HepG2 (cell line): Measurements from ENCODE around the gene RGS6. TPM values are rescaled to one million over a fixed set of nuclear protein-coding genes. Genes with fewer than 3 reads are reported as not detected.

Experiments
- ATAC-seq: fragments of 200-7000 bp; cut with Tn5 transposase; 3 replicates; pipeline ENCODE4 v1.9.1; 2020; ENCODE audit warnings: mild to moderate bottlenecking, moderate library complexity
- BruUV-seq: library from RNA; stranded (reverse); fragments of 400-500 nt; replicated peaks from 2 replicates; lab custom pipeline; 2021; lab: Mats Ljungman, UMichigan
- CTCF ChIA-PET: fragments of 300-600 bp; formaldehyde crosslinking; extraction: SDS; loops from one replicate; lab custom pipeline; 2021; ENCODE audit warnings: low total read pairs, inconsistent platforms, low intra/inter-chr PET ratio; lab: Yijun Ruan, JAX
- POLR2A ChIA-PET: fragments of 350-600 bp; sonication (Branson Sonifier 250); formaldehyde crosslinking; loops from one replicate; lab custom pipeline; 2020; ENCODE audit warnings: antibody characterized with exemption, inconsistent platforms; lab: Yijun Ruan, JAX
- DNase-seq: peaks from one replicate; pipeline ENCODE4 v3.0.0-alpha.2; 2015; ENCODE audit warnings: low spot score
- FAIRE-seq: peaks from 3 replicates; lab custom pipeline; 2011; peaks lifted over from hg19 to GRCh38; lab: Jason Lieb, UNC
- H2AFZ ChIP-seq: one replicate; pipeline ENCODE4 v1.6.1; 2011; ENCODE audit warnings: low read length, inconsistent platforms
- H3K27ac ChIP-seq: fragments of 300-600 bp; 3 replicates; pipeline ENCODE4 v1.8.0; 2011; ENCODE audit warnings: mixed run types, mild to moderate bottlenecking, mixed read lengths, low read length, inconsistent platforms; ENCODE audit not compliant: insufficient read depth; ENCODE audit errors: extremely low read length
- H3K27me3 ChIP-seq, 2 experiments: fragments of 200-600 bp in 1 of 2; 2 replicates in 1 of 2; 3 replicates in 1 of 2; pipeline versions ENCODE4 v1.6.0 to v1.8.0; 2011; ENCODE audit warnings: low read length in 2 of 2, mild to moderate bottlenecking in 2 of 2, moderate library complexity in 2 of 2, inconsistent platforms in 1 of 2; ENCODE audit not compliant: insufficient read depth in 2 of 2, control insufficient read depth in 1 of 2
- H3K36me3 ChIP-seq, 2 experiments: fragments of 200-600 bp in 1 of 2; replicated peaks in 1 of 2; 2 replicates in 1 of 2; 3 replicates in 1 of 2; pipeline versions ENCODE4 v1.5.1 to v1.8.0; 2011; ENCODE audit warnings: low read length in 2 of 2, inconsistent platforms in 1 of 2; ENCODE audit not compliant: insufficient read depth in 2 of 2, control insufficient read depth in 1 of 2
- H3K4me1 ChIP-seq: 2 replicates; pipeline ENCODE4 v1.5.1; 2012; ENCODE audit warnings: low read length, inconsistent platforms; ENCODE audit not compliant: insufficient read depth
- H3K4me2 ChIP-seq: 2 replicates; pipeline ENCODE4 v1.6.0; 2011; ENCODE audit warnings: low read depth, low read length, inconsistent platforms
- H3K4me3 ChIP-seq, 3 experiments: fragments of 200-600 bp in 1 of 3; sonication (generic), shearing (Covaris generic) in 1 of 3; replicated peaks in 1 of 3; 2 replicates each; pipeline ENCODE4 v1.5.1; 2011 to 2016; ENCODE audit warnings: low read length in 3 of 3, inconsistent platforms in 2 of 3, low read depth in 2 of 3, mild to moderate bottlenecking in 2 of 3, control low read depth in 1 of 3, mixed read lengths in 1 of 3; ENCODE audit not compliant: insufficient read depth in 1 of 3
- H3K79me2 ChIP-seq: one replicate; pipeline ENCODE4 v1.6.1; 2011; ENCODE audit warnings: low read length, inconsistent platforms; ENCODE audit not compliant: insufficient read depth
- H3K9ac ChIP-seq: 2 replicates; pipeline ENCODE4 v1.6.0; 2011; ENCODE audit warnings: mild to moderate bottlenecking, low read depth, low read length, inconsistent platforms; ENCODE audit not compliant: insufficient read depth
- H3K9me3 ChIP-seq: 2 replicates; pipeline ENCODE4 v1.5.1; 2012; ENCODE audit warnings: mild to moderate bottlenecking, low read length
- H4K20me1 ChIP-seq: 2 replicates; pipeline ENCODE4 v1.6.0; 2011; ENCODE audit warnings: inconsistent platforms, mild to moderate bottlenecking, low read length, moderate library complexity; ENCODE audit not compliant: insufficient read depth
- ATF7 ChIP-seq, 2 experiments: fragments of 450-650 bp in 1 of 2; sonication (generic) in 1 of 2; formaldehyde crosslinking in 1 of 2; IDR thresholded peaks; 2 replicates each; pipeline versions ENCODE4 v1.4.0 to v1.6.1; 2016 to 2020; ENCODE audit warnings: antibody characterized with exemption in 1 of 2, mild to moderate bottlenecking in 1 of 2, missing genetic modification reagents in 1 of 2
- CBX5 ChIP-seq: sonication (generic); formaldehyde crosslinking; IDR thresholded peaks from 2 replicates; pipeline ENCODE4 v1.4.0; 2020; ENCODE audit warnings: missing genetic modification reagents, borderline replicate concordance
- HOXD1 ChIP-seq: sonication (generic); formaldehyde crosslinking; IDR thresholded peaks from 2 replicates; pipeline ENCODE4 v1.5.0; 2020; ENCODE audit warnings: missing genetic modification reagents
- MED8 ChIP-seq: sonication (generic); formaldehyde crosslinking; IDR thresholded peaks from 2 replicates; pipeline ENCODE4 v1.8.1; 2023; ENCODE audit warnings: mild to moderate bottlenecking, missing genetic modification reagents; ENCODE audit not compliant: insufficient replicate concordance
- PAWR ChIP-seq: sonication (generic); formaldehyde crosslinking; IDR thresholded peaks from 2 replicates; pipeline ENCODE4 v1.4.0; 2020; ENCODE audit warnings: missing genetic modification reagents, mild to moderate bottlenecking, borderline replicate concordance
- PCBP2 ChIP-seq: fragments of 200-400 bp; formaldehyde crosslinking; optimal IDR thresholded peaks from 2 replicates; pipeline ENCODE3; 2018; ENCODE audit warnings: low read length, low read depth; ENCODE audit not compliant: poor library complexity, severe bottlenecking
- RXRB ChIP-seq: IDR thresholded peaks from 2 replicates; pipeline ENCODE4 v1.6.1; 2016; ENCODE audit warnings: borderline replicate concordance, missing genetic modification reagents, missing compliant biosample characterization
- SETDB1 ChIP-seq: sonication (generic); formaldehyde crosslinking; IDR thresholded peaks from 2 replicates; pipeline ENCODE4 v1.5.1; 2020; ENCODE audit warnings: missing genetic modification reagents, mild to moderate bottlenecking, borderline replicate concordance
- STAT5B ChIP-seq: sonication (generic); formaldehyde crosslinking; IDR thresholded peaks from 2 replicates; pipeline ENCODE4 v1.4.0; 2020; ENCODE audit warnings: missing genetic modification reagents
- TAF1 ChIP-seq: sonication (generic); formaldehyde crosslinking; IDR thresholded peaks from 2 replicates; pipeline ENCODE4 v1.4.0; 2020; ENCODE audit warnings: missing genetic modification reagents
- ZFY ChIP-seq: sonication (generic); formaldehyde crosslinking; IDR thresholded peaks from 2 replicates; pipeline ENCODE4 v1.4.0; 2020; ENCODE audit warnings: missing genetic modification reagents
- ZMYM4 ChIP-seq: sonication (generic); formaldehyde crosslinking; IDR thresholded peaks from 2 replicates; pipeline ENCODE4 v1.8.1; 2023; ENCODE audit warnings: mild to moderate bottlenecking, missing genetic modification reagents
- ZNF136 ChIP-seq: sonication (generic); formaldehyde crosslinking; IDR thresholded peaks from 2 replicates; pipeline ENCODE4 v1.8.1; 2022; ENCODE audit warnings: low read depth, mild to moderate bottlenecking, moderate library complexity, missing genetic modification reagents
- ZNF225 ChIP-seq: sonication (generic); formaldehyde crosslinking; IDR thresholded peaks from 2 replicates; pipeline ENCODE4 v1.4.0; 2020; ENCODE audit warnings: mild to moderate bottlenecking, missing genetic modification reagents
- ZNF24 ChIP-seq: fragments of 450-650 bp; IDR thresholded peaks from 2 replicates; pipeline ENCODE4 v1.6.1; 2017; ENCODE audit warnings: antibody characterized with exemption, mild to moderate bottlenecking
- ZNF350 ChIP-seq: sonication (generic); formaldehyde crosslinking; IDR thresholded peaks from 2 replicates; pipeline ENCODE4 v1.4.0; 2020; ENCODE audit warnings: mild to moderate bottlenecking, low read depth, missing genetic modification reagents, borderline replicate concordance
- ZNF567 ChIP-seq: sonication (generic); formaldehyde crosslinking; IDR thresholded peaks from 2 replicates; pipeline ENCODE4 v1.8.1; 2023; ENCODE audit warnings: mild to moderate bottlenecking, missing genetic modification reagents, borderline replicate concordance
- ZNF577 ChIP-seq: sonication (generic); formaldehyde crosslinking; IDR thresholded peaks from 2 replicates; pipeline ENCODE4 v1.4.0; 2020; ENCODE audit warnings: mild to moderate bottlenecking, low read depth, missing genetic modification reagents, borderline replicate concordance
- ZNF878 ChIP-seq: sonication (generic); formaldehyde crosslinking; IDR thresholded peaks from 2 replicates; pipeline ENCODE4 v1.8.1; 2023; ENCODE audit warnings: mild to moderate bottlenecking, missing genetic modification reagents, moderate library complexity
- WGBS: methylation state at CpG from one replicate; pipeline ENCODE4 v1.1.6; 2017; ENCODE audit warnings: low lambda C conversion rate; 5-methylcytosine and 5-hydroxymethylcytosine counted together
- in situ Hi-C: cut with HindIII; loops from 2 replicates; pipeline ENCODE4 v1.10.0; 2017; ENCODE audit warnings: low pct_unique_long_range_greater_than_20kb; ENCODE audit not compliant: extremely low pct_ligation_motif_present
- intact Hi-C: fragments of 100-400 bp; cut with micrococcal nuclease; formaldehyde crosslinking; loops from one replicate; pipeline ENCODE4 v1.10.0; 2022; ENCODE audit not compliant: unreplicated experiment
- polyA plus RNA-seq, 8 experiments: library from polyadenylated mRNA; depleted of rRNA in 3 of 8; stranded (reverse) in 7 of 8; unstranded in 1 of 8; fragments of >200 nt; fragmentation: Illumina TruSeq in 4 of 8; extraction: Trizol in 4 of 8; gene quantifications; 2 replicates each; pipeline versions ENCODE4 v1.2.1 to v1.2.3, GENCODE V29; 2011 to 2016; ENCODE audit warnings: low read depth in 4 of 8, missing spikeins in 1 of 8, mixed read lengths in 1 of 8; ENCODE audit not compliant: insufficient read depth in 1 of 8
- total RNA-seq, 5 experiments: library from RNA; depleted of rRNA; stranded (reverse); fragments of >200 nt; fragmentation: Illumina TruSeq; extraction: Trizol; gene quantifications; 2 replicates each; pipeline ENCODE4 v1.2.3, GENCODE V29; 2016; ENCODE audit warnings: low read depth in 1 of 5
- TF ChIP-seq, protein P1 (sequence below): fragments of 450-650 bp; IDR thresholded peaks from 2 replicates; pipeline ENCODE4 v1.6.1; 2017

Gene RGS6
- total and polyA plus RNA-seq, 2 of the 13 experiments (the other 11 are each of a cell fraction or from before 2014, with no cell fraction given), result not detected

DNA sequence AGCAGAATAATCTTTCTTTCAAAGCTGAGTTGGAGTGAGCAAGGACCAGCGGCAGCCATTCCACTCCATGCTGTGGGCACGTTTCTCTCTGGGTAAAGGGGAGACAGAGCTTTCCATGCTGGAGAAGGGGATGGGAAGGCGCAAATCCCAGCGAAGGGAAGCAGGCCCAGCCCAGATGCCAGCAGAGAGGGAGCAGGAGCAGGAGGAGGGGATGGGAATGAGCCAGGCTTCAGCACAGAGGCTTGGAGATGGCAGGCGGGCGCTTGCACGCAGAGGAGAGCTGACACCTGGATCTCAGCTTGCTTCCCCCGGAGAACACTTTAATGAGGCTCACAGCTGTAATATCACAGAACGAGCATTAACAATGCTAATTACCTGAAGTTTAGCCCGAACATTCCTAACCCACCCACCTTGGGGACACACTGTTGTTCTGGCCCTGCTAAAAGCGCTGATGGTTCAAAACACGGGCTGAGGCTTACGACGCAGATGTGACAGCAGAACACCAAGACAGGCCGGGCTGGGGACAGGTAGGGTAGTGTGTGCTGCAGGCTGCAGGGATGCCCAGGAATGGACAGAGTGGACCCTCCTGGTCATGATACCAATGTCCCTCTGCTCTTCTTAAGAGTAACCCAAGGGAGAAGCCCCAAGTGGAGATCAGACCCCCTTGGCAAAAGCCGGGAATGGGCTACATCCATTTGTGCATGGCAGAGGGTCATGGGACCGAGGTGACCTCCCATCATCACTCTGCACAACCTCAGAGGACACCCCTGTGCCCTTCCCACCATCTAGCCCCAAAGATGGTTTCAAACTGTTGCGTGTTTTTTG lies 673.1 kb downstream of the RGS6 start (continued):
- TF ChIP-seq TAF1 (no peak), ZNF136 (CRISPR knock-in tag) (no peak), ZNF577 (no peak), HOXD1 (no peak), ZNF878 (CRISPR knock-in tag) (no peak), ZNF24 (no peak), PAWR (CRISPR knock-in tag) (no peak)
- TF ChIP-seq, protein P1, sequence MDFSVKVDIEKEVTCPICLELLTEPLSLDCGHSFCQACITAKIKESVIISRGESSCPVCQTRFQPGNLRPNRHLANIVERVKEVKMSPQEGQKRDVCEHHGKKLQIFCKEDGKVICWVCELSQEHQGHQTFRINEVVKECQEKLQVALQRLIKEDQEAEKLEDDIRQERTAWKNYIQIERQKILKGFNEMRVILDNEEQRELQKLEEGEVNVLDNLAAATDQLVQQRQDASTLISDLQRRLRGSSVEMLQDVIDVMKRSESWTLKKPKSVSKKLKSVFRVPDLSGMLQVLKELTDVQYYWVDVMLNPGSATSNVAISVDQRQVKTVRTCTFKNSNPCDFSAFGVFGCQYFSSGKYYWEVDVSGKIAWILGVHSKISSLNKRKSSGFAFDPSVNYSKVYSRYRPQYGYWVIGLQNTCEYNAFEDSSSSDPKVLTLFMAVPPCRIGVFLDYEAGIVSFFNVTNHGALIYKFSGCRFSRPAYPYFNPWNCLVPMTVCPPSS, result no peak

DNA sequence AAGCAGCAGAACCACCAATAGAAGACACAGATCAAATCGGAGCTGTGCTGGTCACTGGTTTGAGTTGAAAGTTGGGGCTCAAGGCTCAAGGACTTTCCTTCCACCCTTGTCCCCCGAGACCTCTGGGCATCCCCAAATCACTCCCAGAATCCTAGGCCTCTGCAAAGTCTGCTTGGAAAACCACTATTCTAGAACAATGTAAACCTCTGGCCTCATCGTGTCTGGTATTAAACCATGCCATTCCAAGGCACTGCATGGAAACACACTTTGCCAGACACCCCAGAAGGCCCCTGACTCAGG lies 673.6 kb downstream of the RGS6 start:
- ChIA-PET POLR2A (no interaction called here), CTCF (no interaction called here)
- H3K27me3 ChIP-seq, result peaks cover 4 to 61% of the 10 kb centered on the region in 2 experiments; a peak in 4 of 5 replicates
- no peaks in the 10 kb centered on the region for H3K4me1 ChIP-seq
- H3K79me2 ChIP-seq, result no peaks in the 10 kb centered on the region
- H3K9me3 ChIP-seq, result no peaks in the 10 kb centered on the region
- H3K27ac ChIP-seq, result no peak overlapping the region
- no peak overlapping the region for H2AFZ ChIP-seq
- no peak overlapping the region for H3K4me2 ChIP-seq
- intact Hi-C loops (no loop called here), in situ Hi-C loops (no loop called here)
- no peaks in the 10 kb centered on the region for H4K20me1 ChIP-seq
- 40% methylated on average over 3 of the region's 3 CpGs for WGBS
- ATAC-seq (no peak), DNase-seq (no peak), FAIRE-seq (no peak)
- no peaks in the 10 kb centered on the region for H3K36me3 ChIP-seq
- no TSS peak for BruUV-seq
- no peak overlapping the region for H3K9ac ChIP-seq
- H3K4me3 ChIP-seq, result no peak overlapping the region
- no peak for TF ChIP-seq ZNF567 (CRISPR knock-in tag)
- TF ChIP-seq ATF7 (IDR thresholded peaks at IDR 0.05), result no peak
- no peak for TF ChIP-seq ATF7 (CRISPR knock-in tag; IDR thresholded peaks at IDR 0.05)
- no peak for TF ChIP-seq ZFY
- no peak for TF ChIP-seq MED8
- no peak for TF ChIP-seq PCBP2
- no peak for TF ChIP-seq ZNF225
- no peak for TF ChIP-seq STAT5B (CRISPR knock-in tag)
- TF ChIP-seq CBX5 (CRISPR knock-in tag), result no peak
- no peak for TF ChIP-seq RXRB (CRISPR knock-in tag)
- no peak for TF ChIP-seq ZMYM4 (CRISPR knock-in tag)
- TF ChIP-seq ZNF350, result no peak
- no peak for TF ChIP-seq SETDB1 (CRISPR knock-in tag)
